RWPE2 (cell line): ENCODE data around the gene CRACDL.
A peak's percentile ranks its signal among the peaks of the same experiment; 100 is the strongest.
"Not testable (repeated sequence)": the region's sequence is repeated elsewhere in the genome, so short reads cannot be mapped to it uniquely, and the experiment has no call there.

Experiments used
- ATAC-seq: fragments of 200-7000 bp; cut with Tn5 transposase; 3 replicates; pipeline ENCODE4 v1.9.1; 2021; ENCODE audit warnings: low read depth
- DNase-seq: peaks from one replicate; pipeline ENCODE4 v3.0.0-alpha.2; 2020; ENCODE audit warnings: low spot score
- H3K27ac ChIP-seq: fragments of 450-650 bp; 2 replicates; pipeline ENCODE4 v1.5.1; 2017; ENCODE audit warnings: mild to moderate bottlenecking; ENCODE audit not compliant: poor library complexity, severe bottlenecking
- H3K27me3 ChIP-seq: fragments of 250-450 bp; sonication (Bioruptor Pico); 2 replicates; pipeline ENCODE4 v1.5.1; 2021; ENCODE audit warnings: mild to moderate bottlenecking, moderate library complexity; ENCODE audit not compliant: insufficient read depth, poor library complexity, severe bottlenecking
- H3K36me3 ChIP-seq: fragments of 250-450 bp; sonication (Bioruptor Pico); 2 replicates; pipeline ENCODE4 v1.5.1; 2020; ENCODE audit warnings: low read depth, mild to moderate bottlenecking, moderate library complexity
- H3K4me1 ChIP-seq: fragments of 250-450 bp; sonication (Bioruptor Pico); 2 replicates; pipeline ENCODE4 v1.5.1; 2021; ENCODE audit warnings: mild to moderate bottlenecking, moderate library complexity; ENCODE audit not compliant: insufficient read depth, poor library complexity, severe bottlenecking
- H3K4me3 ChIP-seq: fragments of 250-450 bp; sonication (Bioruptor Pico); 2 replicates; pipeline ENCODE4 v1.5.1; 2021; ENCODE audit warnings: mild to moderate bottlenecking, moderate library complexity; ENCODE audit not compliant: severe bottlenecking
- H3K9me3 ChIP-seq: fragments of 250-450 bp; sonication (Bioruptor Pico); 2 replicates; pipeline ENCODE4 v1.5.1; 2021; ENCODE audit warnings: mild to moderate bottlenecking, moderate library complexity; ENCODE audit not compliant: severe bottlenecking
- TF ChIP-seq, protein P1 (sequence below): fragments of 450-650 bp; IDR thresholded peaks from one replicate; pipeline ENCODE4 v1.5.1; 2017; ENCODE audit warnings: mild to moderate bottlenecking, moderate library complexity; ENCODE audit not compliant: poor library complexity, severe bottlenecking

Gene CRACDL

DNA sequence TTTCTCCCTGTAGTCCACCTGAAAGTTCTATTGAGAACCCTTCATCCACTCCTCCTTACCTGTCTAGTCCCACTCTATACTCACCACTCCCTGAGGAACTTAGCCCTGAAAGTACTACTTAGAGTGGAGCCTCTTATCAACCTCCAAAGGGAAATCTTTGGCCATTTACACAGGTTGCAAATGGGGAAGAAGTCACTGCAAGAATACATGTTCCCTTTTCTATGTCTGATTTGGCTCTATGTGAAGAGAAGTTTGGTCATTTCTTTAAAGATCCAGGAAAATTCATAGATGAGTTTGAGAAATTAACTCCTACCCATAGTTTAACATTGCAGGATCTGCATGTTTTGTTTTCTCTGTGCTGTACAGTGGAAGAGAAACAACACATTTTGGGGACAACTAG, 182.2 kb downstream of the CRACDL start:
- ATAC-seq, result no peak
- Histone ChIP-seq H3K27ac (no peak overlapping the region), H3K4me1 (peaks cover 13% of the 10 kb centered on the region), H3K36me3 (no peaks in the 10 kb centered on the region), H3K9me3 (no peaks in the 10 kb centered on the region), H3K4me3 (no peak overlapping the region), H3K27me3 (no peaks in the 10 kb centered on the region)
- no peak for DNase-seq
- TF ChIP-seq, protein P1, sequence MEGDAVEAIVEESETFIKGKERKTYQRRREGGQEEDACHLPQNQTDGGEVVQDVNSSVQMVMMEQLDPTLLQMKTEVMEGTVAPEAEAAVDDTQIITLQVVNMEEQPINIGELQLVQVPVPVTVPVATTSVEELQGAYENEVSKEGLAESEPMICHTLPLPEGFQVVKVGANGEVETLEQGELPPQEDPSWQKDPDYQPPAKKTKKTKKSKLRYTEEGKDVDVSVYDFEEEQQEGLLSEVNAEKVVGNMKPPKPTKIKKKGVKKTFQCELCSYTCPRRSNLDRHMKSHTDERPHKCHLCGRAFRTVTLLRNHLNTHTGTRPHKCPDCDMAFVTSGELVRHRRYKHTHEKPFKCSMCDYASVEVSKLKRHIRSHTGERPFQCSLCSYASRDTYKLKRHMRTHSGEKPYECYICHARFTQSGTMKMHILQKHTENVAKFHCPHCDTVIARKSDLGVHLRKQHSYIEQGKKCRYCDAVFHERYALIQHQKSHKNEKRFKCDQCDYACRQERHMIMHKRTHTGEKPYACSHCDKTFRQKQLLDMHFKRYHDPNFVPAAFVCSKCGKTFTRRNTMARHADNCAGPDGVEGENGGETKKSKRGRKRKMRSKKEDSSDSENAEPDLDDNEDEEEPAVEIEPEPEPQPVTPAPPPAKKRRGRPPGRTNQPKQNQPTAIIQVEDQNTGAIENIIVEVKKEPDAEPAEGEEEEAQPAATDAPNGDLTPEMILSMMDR, result no peak

DNA sequence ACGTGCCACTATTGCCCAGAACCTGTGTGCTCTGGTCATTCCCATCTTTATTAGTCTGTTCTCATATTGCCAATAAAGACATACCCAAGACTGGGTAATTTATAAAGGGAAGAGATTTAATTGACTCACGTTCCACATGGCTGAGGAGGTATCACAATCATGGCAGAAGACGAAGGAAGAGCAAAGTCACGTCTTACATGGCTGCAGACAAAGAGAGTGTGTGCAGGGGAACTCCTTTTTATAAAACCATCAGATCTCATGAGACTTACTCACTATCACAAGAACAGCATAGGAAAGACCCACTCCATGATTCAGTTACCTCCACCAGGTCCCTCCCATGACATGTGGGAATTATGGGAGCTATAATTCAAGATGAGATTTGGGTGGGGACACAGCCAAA, 183.3 kb downstream of the CRACDL start:
- H3K9me3 ChIP-seq, ATAC-seq, H3K27ac ChIP-seq, H3K36me3 ChIP-seq, H3K27me3 ChIP-seq, H3K4me1 ChIP-seq, DNase-seq, H3K4me3 ChIP-seq: not testable (repeated sequence)

DNA sequence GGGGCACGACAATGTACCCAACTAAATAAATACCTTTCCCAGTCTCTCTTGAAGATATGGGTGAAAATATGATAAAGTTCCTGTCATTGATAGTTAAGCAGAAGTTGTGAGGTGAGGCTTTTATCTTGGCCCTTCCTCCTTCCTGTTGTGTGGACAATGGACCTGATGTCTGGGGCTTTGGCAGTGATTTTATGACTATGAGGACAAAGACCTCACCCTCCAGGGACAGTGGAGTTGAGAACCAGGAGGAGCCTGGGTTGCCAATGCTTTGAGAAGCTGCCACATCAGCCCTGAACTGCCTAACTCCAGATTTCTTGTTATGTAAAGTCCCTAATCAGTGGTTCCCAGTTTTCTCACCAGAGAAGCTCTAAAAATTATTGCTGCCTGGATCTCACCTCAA, 184.3 kb downstream of the CRACDL start:
- no peak overlapping the region for H3K27ac ChIP-seq
- H3K27me3 ChIP-seq, result no peaks in the 10 kb centered on the region
- TF ChIP-seq, protein P1, result no peak
- DNase-seq, result no peak
- no peak overlapping the region for H3K4me3 ChIP-seq
- no peak for ATAC-seq
- no peaks in the 10 kb centered on the region for H3K4me1 ChIP-seq
- no peaks in the 10 kb centered on the region for H3K9me3 ChIP-seq
- H3K36me3 ChIP-seq, result no peaks in the 10 kb centered on the region

DNA sequence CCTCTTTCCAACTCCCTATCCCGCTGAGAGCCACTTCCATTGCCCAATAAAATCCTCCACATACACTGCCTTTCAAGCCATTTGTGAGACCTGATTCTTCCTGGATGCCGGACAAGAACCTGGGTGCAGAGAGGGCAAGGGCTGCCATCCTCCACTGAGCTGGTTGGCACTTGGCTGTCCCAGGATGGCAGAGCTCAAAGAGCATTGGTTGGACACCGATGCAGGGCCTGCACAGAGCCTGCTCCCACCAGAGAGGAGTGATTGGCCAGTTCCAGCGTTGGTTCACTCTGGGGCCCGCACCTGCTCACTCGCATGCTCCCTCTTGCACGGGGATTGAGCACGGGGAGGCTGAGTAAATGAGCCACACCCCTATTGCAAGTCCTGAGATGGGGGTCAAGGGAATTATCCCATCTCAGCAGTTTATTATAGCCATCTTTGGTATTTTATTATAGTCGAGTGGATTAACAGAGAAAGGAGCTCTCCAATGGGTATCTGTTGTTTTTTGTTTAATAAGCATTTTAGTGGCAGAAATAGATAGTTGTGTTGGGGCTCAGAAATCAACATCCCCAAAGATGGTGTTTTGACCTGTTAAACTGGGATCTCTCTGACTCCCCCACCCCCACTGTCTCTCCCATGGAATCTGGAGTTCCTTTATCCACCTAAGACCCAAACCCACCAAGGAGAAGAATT, 185.3 kb downstream of the CRACDL start:
- ATAC-seq (no peak), DNase-seq (no peak)
- H3K4me1 ChIP-seq, result no peaks in the 10 kb centered on the region
- H3K9me3 ChIP-seq, result no peaks in the 10 kb centered on the region
- no peak overlapping the region for H3K4me3 ChIP-seq
- no peak overlapping the region for H3K27ac ChIP-seq
- TF ChIP-seq, protein P1, result no peak
- H3K27me3 ChIP-seq, result no peaks in the 10 kb centered on the region
- H3K36me3 ChIP-seq, result no peaks in the 10 kb centered on the region

DNA sequence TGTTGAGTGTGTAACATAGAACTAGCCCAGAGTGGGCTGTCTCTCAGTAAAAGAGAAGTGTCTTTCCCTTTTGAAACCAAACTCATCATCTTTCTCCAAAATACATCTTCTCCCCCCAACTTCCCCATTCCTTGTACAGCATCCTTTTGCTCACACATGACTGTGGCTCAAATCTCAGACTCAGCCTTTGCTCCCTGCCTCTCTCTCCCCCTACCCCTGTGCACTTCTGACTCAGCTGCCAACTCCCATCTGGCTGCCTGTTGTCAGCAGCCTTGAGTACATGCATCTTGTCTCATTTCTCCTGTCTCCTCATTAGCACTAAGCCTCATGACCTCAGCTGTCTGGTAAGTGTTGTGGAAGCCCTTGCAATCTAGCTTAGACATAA, 187.0 kb downstream of the CRACDL start:
- no peak for DNase-seq
- Histone ChIP-seq H3K27me3 (no peaks in the 10 kb centered on the region), H3K27ac (no peak overlapping the region), H3K4me1 (no peaks in the 10 kb centered on the region), H3K36me3 (no peaks in the 10 kb centered on the region), H3K4me3 (no peak overlapping the region), H3K9me3 (no peaks in the 10 kb centered on the region)
- TF ChIP-seq, protein P1, result no peak
- ATAC-seq, result 0 out of 3 replicates have a peak, but pooled peaks have one; percentile 17
